H1 (cell line): Measurements from ENCODE around the gene TRDN. TPM values are rescaled to one million over a fixed set of nuclear protein-coding genes. Genes with fewer than 3 reads are reported as not detected.

Experiments used
- CBX5 ChIP-seq: fragments of 300-800, 300-1000 bp; sonication (generic); IDR thresholded peaks from 2 replicates; pipeline ENCODE4 v1.7.1; 2016; ENCODE audit warnings: antibody characterized with exemption, low read length, low read depth
- CHD7 ChIP-seq: fragments of 300-600 bp; sonication (generic); IDR thresholded peaks from 2 replicates; pipeline ENCODE4 v1.7.1; 2012; ENCODE audit warnings: low read length, moderate library complexity, mild to moderate bottlenecking, inconsistent platforms; ENCODE audit not compliant: insufficient replicate concordance
- HDAC6 ChIP-seq: IDR thresholded peaks from one replicate; pipeline ENCODE4 v1.7.1; 2012; ENCODE audit warnings: low read depth, mild to moderate bottlenecking, inconsistent platforms, low read length, moderate library complexity
- SAP30 ChIP-seq: fragments of 300-600 bp; sonication (generic); IDR thresholded peaks from 2 replicates; pipeline ENCODE4 v1.7.1; 2012; ENCODE audit warnings: low read length, moderate library complexity, mild to moderate bottlenecking, inconsistent platforms; ENCODE audit not compliant: insufficient read depth, insufficient replicate concordance
- polyA plus RNA-seq, 7 experiments: library from polyadenylated mRNA; depleted of rRNA in 3 of 7; stranded (reverse) in 5 of 7; unstranded in 2 of 7; fragments of >200 nt in 5 of 7; fragments of 200-250 nt in 2 of 7; gene quantifications; 1 replicate in 5 of 7; 2 replicates in 1 of 7; 4 replicates in 1 of 7; pipeline versions ENCODE4 v1.2.1 to v1.2.3, GENCODE V29; 2011 to 2013; ENCODE audit warnings: missing spikeins in 2 of 7, mixed read lengths in 2 of 7
- total RNA-seq: library from RNA; stranded (reverse); fragmentation: NEBNext Ultra II Directional; extraction: Animal tissue kit (Norgen Biotek cat#: 25700); gene quantifications from 2 replicates; pipeline ENCODE4 v1.2.1, GENCODE V29; 2021

Gene TRDN
- total and polyA plus RNA-seq, 2 of the 8 experiments (the other 6 are each of a cell fraction or from before 2014, with no cell fraction given) = 1.6 to 41.6 TPM

- TF ChIP-seq CHD7 (no peak), SAP30 (no peak), HDAC6 (no peak), CBX5 (no peak)
Measured at GRCh38 chr6:123610779-123611178, 26.0 kb downstream of the TRDN start (continued).
